GM19452 (cell line): Measurements from ENCODE around the gene SLC30A9.

ENCODE experiments used
- ATAC-seq: cut with Tn5 transposase; IDR thresholded peaks from one replicate; pipeline ENCODE4 v1.9.1; 2021; ENCODE audit not compliant: unreplicated experiment

SLC30A9 gene

GRCh38 chr4:41998019-41998418 lies 7.7 kb downstream of the SLC30A9 start:
- no peak for ATAC-seq

GRCh38 chr4:41999321-41999720 lies 9.0 kb downstream of the SLC30A9 start:
- no peak for ATAC-seq

GRCh38 chr4:42008011-42008786 lies 17.9 kb downstream of the SLC30A9 start:
- ATAC-seq, result no peak

GRCh38 chr4:42015438-42015837 lies 25.1 kb downstream of the SLC30A9 start:
- no peak for ATAC-seq

- no peak for ATAC-seq
Observed at GRCh38 chr4:42018451-42018850, 28.1 kb downstream of the SLC30A9 start.

- no peak for ATAC-seq
Observed at GRCh38 chr4:42048394-42048793, 58.1 kb downstream of the SLC30A9 start.

- no peak for ATAC-seq
Observed at GRCh38 chr4:42050516-42051249, 60.4 kb downstream of the SLC30A9 start.

- ATAC-seq, result no peak
Observed at GRCh38 chr4:42066402-42066801, 76.1 kb downstream of the SLC30A9 start.

GRCh38 chr4:42067264-42067663 lies 76.9 kb downstream of the SLC30A9 start:
- no peak for ATAC-seq

- ATAC-seq, result no peak
Observed at GRCh38 chr4:42070463-42070862, 80.1 kb downstream of the SLC30A9 start.

- ATAC-seq, result no peak
Observed at GRCh38 chr4:42074294-42074693, 84.0 kb downstream of the SLC30A9 start.

- ATAC-seq, result peak; percentile 86
Observed at GRCh38 chr4:42078184-42078801, 88.0 kb downstream of the SLC30A9 start.

GRCh38 chr4:42080306-42080705 lies 90.0 kb downstream of the SLC30A9 start:
- ATAC-seq, result peak; percentile 46

- ATAC-seq, result no peak
Observed at GRCh38 chr4:42083816-42084215, 93.5 kb downstream of the SLC30A9 start.

- no peak for ATAC-seq
Observed at GRCh38 chr4:42088386-42088785, 98.1 kb downstream of the SLC30A9 start.

GRCh38 chr4:42101446-42101975 lies 111.2 kb downstream of the SLC30A9 start:
- no peak for ATAC-seq

- ATAC-seq, result no peak
Observed at GRCh38 chr4:42104521-42104920, 114.2 kb downstream of the SLC30A9 start.

GRCh38 chr4:42112846-42113245 lies 122.5 kb downstream of the SLC30A9 start:
- ATAC-seq, result no peak

GRCh38 chr4:42119886-42120285 lies 129.6 kb downstream of the SLC30A9 start:
- no peak for ATAC-seq

GRCh38 chr4:42122237-42122636 lies 131.9 kb downstream of the SLC30A9 start:
- no peak for ATAC-seq

- no peak for ATAC-seq
Observed at GRCh38 chr4:42123071-42123644, 132.8 kb downstream of the SLC30A9 start.
